Urothelium cell line (cell line): Measurements from ENCODE around the gene CIBAR2.

Source experiments
- DNase-seq: peaks from one replicate; pipeline ENCODE4 v3.0.0; 2011; ENCODE audit warnings: low spot score, mixed read lengths
- FAIRE-seq: peaks from 2 replicates; lab custom pipeline; 2011; peaks lifted over from hg19 to GRCh38; lab: Jason Lieb, UNC

Gene CIBAR2

GRCh38 chr16:85104821-85105391 lies 7.4 kb downstream of the CIBAR2 start:
- FAIRE-seq (peak; percentile 82), DNase-seq (no peak)

- no peak for DNase-seq
- FAIRE-seq: no peak
These were observed 8.1 kb downstream of the CIBAR2 start for GRCh38 chr16:85104147-85104546.

- no peak for DNase-seq
- FAIRE-seq: no peak
These were observed 8.9 kb downstream of the CIBAR2 start for GRCh38 chr16:85103114-85104079.

- no peak for DNase-seq
- FAIRE-seq: no peak
These were observed 10.2 kb downstream of the CIBAR2 start for GRCh38 chr16:85101956-85102630.

- FAIRE-seq (no peak), DNase-seq (no peak)
These were observed 12.0 kb downstream of the CIBAR2 start for GRCh38 chr16:85100265-85100664.

- FAIRE-seq (no peak), DNase-seq (no peak)
These were observed 13.7 kb downstream of the CIBAR2 start for GRCh38 chr16:85098565-85098964.

GRCh38 chr16:85096921-85097320 lies 15.4 kb downstream of the CIBAR2 start:
- DNase-seq: no peak
- no peak for FAIRE-seq

DNA sequence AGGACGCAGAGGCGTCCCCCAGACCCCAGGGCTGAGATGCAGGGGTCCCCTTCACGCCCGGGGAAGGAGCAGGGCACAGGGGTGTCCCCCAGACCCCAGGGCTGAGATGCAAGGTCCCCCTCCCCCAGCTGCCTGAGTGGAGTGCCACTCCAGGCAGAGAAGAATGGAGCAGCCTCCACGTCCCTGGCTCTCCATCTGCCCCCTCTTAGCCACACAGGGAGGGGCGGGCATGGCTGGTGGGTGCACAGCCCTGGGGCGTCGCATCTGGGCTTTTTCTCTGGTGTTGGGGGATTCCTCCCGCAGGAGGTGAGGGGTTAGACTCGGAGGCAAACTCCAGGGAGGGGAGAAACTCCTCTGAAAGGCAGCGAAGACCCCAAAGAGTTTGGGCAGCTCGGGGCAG lies 17.5 kb downstream of the CIBAR2 start:
- FAIRE-seq (no peak), DNase-seq (no peak)

- DNase-seq (no peak), FAIRE-seq (no peak)
These were observed 18.0 kb downstream of the CIBAR2 start for GRCh38 chr16:85094176-85094805.

DNA sequence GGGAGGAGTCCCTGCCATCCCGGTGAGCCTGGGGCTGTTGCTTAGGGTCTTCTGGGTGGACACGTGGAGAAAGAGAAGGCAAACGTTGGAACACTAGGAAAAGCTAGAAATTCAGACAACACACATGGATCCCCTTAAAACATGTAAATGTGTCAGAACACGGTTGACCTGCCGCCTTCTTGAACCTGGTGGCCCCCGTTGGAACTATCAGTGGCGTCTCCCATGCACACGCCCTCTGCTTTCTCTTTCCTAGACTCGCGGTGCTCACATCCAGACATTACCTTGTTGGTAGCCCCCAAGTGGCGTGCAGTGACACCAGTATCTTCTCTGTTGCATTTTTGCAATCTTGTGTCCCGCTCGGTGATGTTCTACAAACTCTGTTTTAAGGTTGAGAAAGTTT lies 18.6 kb downstream of the CIBAR2 start:
- no peak for FAIRE-seq

DNA sequence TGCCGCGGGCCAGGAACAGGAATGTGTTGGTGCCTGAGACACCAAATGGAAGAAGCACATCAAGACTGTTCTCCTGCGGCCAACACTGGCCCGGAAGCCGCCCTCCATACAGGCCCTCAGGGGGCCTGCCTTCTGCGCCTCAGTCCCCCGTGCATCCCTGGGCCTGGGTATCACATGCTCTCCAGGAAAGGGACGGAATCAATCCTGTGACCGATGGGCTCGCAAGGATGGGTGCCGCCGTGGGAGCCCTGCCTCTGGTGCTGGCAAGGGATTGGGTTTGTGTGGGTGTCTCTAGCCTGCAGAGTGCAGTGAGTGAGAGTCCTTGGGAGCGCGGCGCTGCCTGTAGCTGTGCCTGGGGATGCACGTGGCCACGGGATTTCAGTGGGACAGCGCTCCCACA lies 19.4 kb downstream of the CIBAR2 start:
- DNase-seq (no peak), FAIRE-seq (no peak)

More for the DNA sequence above, 18.6 kb downstream of the CIBAR2 start:
- DNase-seq: no peak

DNA sequence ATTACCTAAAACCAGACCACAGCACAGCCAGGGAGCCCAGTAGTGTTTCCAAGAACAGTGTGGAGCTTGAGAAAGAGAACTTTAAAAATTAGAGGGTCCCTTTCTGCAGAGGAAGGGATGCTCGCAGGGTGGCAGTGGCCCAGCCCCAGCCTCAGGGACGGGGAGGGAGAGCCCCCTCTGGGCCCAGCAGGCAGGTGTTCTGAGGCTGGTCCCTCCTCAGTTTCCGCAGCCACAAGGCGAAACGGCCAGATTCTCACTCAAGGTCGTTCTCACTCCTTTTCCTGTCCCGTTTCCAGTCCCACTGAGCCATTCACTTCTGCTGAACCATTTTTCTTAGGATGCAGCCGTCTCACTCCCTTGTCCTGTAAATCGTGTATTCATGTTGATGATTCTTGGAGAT lies 20.0 kb downstream of the CIBAR2 start:
- no peak for DNase-seq
- no peak for FAIRE-seq

GRCh38 chr16:85091522-85091910 lies 20.8 kb downstream of the CIBAR2 start:
- DNase-seq (no peak), FAIRE-seq (no peak)

- DNase-seq: no peak
- FAIRE-seq: peak; percentile 32
These were observed 21.3 kb downstream of the CIBAR2 start for GRCh38 chr16:85090873-85091521.

- DNase-seq (no peak), FAIRE-seq (no peak)
These were observed 22.1 kb downstream of the CIBAR2 start for GRCh38 chr16:85090181-85090580.

DNA sequence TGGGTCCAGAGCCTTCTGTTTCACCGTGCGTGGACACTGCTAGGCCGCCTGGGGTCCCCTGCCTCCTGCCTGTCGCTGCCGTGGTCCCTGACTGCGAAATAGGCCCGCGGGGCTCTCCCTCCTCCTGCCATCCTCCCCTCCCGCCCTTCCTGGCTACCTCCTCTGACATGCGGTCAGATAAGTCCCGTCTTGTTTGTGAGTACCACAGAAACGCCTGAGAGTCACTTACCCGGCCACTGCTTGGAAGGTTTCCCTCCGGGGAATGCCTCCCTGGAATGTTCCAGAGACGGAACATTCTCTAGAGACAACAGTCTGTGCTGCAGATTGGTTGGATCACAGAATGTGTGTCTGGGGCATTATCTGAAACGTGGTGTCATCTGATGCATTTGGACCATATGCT lies 22.7 kb downstream of the CIBAR2 start:
- DNase-seq: no peak
- no peak for FAIRE-seq

DNA sequence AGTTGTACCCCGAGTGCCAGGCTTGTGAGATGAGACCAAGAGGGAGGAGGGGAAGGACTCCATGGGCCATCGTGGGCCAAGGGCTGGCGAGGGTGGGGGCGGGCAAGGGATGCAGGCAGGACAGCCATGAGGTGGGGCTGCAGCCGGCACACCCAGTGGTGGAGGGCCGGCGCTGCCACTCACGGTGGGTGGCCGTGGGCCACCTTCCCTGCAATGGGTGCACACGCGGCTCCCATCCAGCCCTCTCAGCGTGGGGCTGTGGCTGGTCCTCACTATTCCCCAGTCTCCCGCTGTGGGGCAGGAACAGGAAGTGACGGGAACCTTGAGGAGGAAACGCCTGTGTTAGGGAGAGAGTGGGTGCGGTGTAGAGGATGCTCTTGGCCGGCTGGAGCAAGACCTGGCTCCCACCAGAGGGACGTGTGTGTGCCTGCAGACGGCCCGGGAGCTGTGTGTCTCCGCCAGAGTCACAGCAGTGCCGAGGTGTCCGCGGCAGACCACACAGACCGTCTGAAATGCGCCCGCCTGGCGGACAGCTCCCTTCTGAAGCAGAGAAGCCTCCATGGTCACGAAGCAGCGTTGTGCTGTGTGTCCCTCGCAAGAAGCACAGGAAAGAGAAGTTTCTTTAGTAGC lies 23.6 kb downstream of the CIBAR2 start:
- no peak for DNase-seq
- FAIRE-seq: no peak

- FAIRE-seq: no peak
- no peak for DNase-seq
These were observed 24.2 kb downstream of the CIBAR2 start for GRCh38 chr16:85087899-85088569.

GRCh38 chr16:85086347-85087291 lies 25.7 kb downstream of the CIBAR2 start:
- FAIRE-seq (peak; percentile 58), DNase-seq (peak; percentile 72)
